Measurements from ENCODE around the gene PNLIPRP3. TPM values are rescaled to one million over a fixed set of nuclear protein-coding genes. Genes with fewer than 3 reads are reported as not detected.
A peak's percentile ranks its signal among the peaks of the same experiment; 100 is the strongest.

PNLIPRP3 gene
- total RNA-seq, 1 experiment from 2014 or later: not detected

- TF ChIP-seq ZNF396 (CRISPR knock-in tag; IDR thresholded peaks at IDR 0.05; ENCODE audit: borderline replicate concordance): no peak
- no peak for TF ChIP-seq TEAD1 (CRISPR knock-in tag; IDR thresholded peaks at IDR 0.05)
- no peak for TF ChIP-seq USF2 (CRISPR knock-in tag; IDR thresholded peaks at IDR 0.05)
- TF ChIP-seq ESRRA (CRISPR knock-in tag; IDR thresholded peaks at IDR 0.05; ENCODE audit: borderline replicate concordance): no peak
- TF ChIP-seq ZNF423 (CRISPR knock-in tag; IDR thresholded peaks at IDR 0.05): no peak
- no peak for TF ChIP-seq STAT6 (CRISPR knock-in tag; conservative IDR thresholded peaks at IDR 0.05; ENCODE audit: low read depth)
- no peak for TF ChIP-seq FOXK1 (CRISPR knock-in tag; IDR thresholded peaks at IDR 0.05)
- TF ChIP-seq FOXP1 (CRISPR knock-in tag; IDR thresholded peaks at IDR 0.05; ENCODE audit: borderline replicate concordance): no peak
- no peak for TF ChIP-seq GRHL2 (CRISPR knock-in tag; IDR thresholded peaks at IDR 0.05; ENCODE audit: insufficient replicate concordance, severe bottlenecking)
- no peak for TF ChIP-seq ARID4B (CRISPR knock-in tag; IDR thresholded peaks at IDR 0.05; ENCODE audit: borderline replicate concordance)
- no peak for TF ChIP-seq ZNF121 (CRISPR knock-in tag; IDR thresholded peaks at IDR 0.05)
- TF ChIP-seq FOXP4 (CRISPR knock-in tag; IDR thresholded peaks at IDR 0.05): no peak
Measured at GRCh38 chr10:116440330-116441030, 12.8 kb downstream of the PNLIPRP3 start (continued).

GRCh38 chr10:116444527-116445142 is 17.0 kb downstream of the PNLIPRP3 start:
- peak; percentile 86 for ATAC-seq
- peaks cover 12% of the 10 kb centered on the region for H3K9me3 Mint-ChIP-seq
- no peak overlapping the region for H3K27ac Mint-ChIP-seq
- H3K36me3 Mint-ChIP-seq: peaks cover 4% of the 10 kb centered on the region; the same call in 1 of the 2 replicates
- ChIA-PET POLR2A (no interaction called here), CTCF (interaction anchor here (1.0 kb wide), 1 partner anchor 344 kb away, joined by 4 read pairs; no protein-coding TSS in a partner anchor)
- no peaks in the 10 kb centered on the region; the same call in 1 of the 2 replicates for H3K27me3 Mint-ChIP-seq (ENCODE audit: low read depth)
- peak; percentile 31 for DNase-seq (ENCODE audit: low spot score)
- H3K4me1 Mint-ChIP-seq: no peaks in the 10 kb centered on the region
- H3K4me3 Mint-ChIP-seq: no peak overlapping the region
- TF ChIP-seq TEAD1 (CRISPR knock-in tag; IDR thresholded peaks at IDR 0.05): no peak
- TF ChIP-seq CTCF (IDR thresholded peaks at IDR 0.05): peak; percentile 72
- no peak for TF ChIP-seq ZNF425 (CRISPR knock-in tag; conservative IDR thresholded peaks at IDR 0.05)
- TF ChIP-seq ATF1 (CRISPR knock-in tag; IDR thresholded peaks at IDR 0.05): no peak
- TF ChIP-seq TEAD4 (CRISPR knock-in tag; IDR thresholded peaks at IDR 0.05): no peak
- TF ChIP-seq NFATC4 (CRISPR knock-in tag; IDR thresholded peaks at IDR 0.05): no peak

Measured in WTC11 (cell line).